KG1 (cell line): ENCODE results near the gene ZAR1L.

Source experiments
- DNase-seq: peaks from one replicate; lab custom pipeline; 2025; lab: John Stamatoyannopoulos, UW

ZAR1L gene

DNA sequence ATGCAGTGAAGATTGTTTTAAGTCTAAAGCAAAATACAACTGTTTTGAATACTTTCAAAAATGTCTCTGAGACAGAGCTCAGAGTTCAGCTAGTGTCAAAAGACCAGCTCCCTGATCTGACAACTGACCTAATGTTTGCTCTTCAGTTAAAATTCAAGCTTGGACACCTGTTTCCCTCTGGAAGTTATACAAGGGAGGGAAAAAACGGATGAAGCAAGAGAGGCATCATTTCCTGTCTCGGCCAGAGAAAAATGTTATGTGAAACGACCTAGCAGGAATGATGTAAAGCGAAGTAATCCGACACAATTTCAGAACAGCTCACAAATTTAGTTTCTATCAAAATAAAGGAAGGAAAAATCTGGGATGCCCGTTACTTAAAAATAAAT is 59.4 kb downstream of the ZAR1L start:
- DNase-seq = no peak

DNA sequence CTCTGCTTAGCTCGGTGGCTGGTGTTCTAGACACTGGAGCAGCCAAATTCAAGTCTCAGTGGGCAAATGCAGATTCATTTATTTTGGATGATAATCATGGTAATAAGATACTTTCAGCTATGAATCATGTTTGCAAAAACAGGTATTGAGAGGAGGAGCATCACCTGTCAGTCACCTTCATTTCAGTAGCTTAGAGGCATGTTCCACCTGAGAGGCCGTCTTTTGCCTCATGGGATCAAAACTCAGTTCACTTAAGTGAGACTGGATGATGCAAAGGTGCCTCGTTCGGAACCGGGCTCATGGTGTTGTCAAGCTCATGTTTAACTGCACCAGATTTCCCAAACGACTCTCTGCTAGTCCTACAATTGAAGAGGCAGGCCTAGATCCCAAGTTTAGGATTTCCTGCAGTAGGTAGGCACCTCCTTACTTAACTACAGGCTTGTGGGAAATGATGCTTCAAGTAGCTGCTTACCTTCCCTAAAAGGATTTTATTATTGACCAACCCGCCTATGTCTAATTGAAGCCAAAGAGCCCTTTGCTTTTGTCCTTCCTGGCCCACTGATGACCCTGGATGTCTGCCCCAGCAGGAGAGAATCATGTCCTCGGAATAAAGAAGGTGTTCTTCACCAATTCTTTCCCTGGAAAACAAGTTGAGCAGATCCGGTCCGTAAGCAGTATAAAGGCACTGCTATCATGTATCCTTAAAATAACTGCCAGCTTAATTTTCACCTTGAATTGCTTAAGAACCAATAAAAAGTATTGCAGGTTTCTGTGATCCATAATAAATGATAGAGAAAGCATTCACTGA is 60.0 kb downstream of the ZAR1L start:
- DNase-seq = no peak

DNA sequence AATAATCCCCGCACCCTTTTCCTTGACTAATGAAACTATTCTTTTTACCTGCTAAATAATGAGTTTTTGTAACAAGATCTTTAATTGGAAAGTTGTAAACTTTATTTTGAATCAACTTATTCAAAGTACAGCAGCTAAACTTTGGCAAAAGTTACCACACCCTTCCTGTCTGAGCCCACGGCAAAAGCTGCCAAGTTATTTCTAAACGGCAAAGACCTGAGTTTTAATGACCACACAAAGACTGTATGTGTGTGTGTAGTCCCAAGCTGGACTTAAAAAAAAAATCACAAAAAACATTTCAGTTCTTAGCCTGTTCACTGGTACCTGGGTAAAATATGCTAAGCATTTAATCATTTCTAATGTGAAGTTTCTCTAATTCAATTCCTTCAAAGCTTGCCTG is 60.7 kb downstream of the ZAR1L start:
- no peak for DNase-seq

DNA sequence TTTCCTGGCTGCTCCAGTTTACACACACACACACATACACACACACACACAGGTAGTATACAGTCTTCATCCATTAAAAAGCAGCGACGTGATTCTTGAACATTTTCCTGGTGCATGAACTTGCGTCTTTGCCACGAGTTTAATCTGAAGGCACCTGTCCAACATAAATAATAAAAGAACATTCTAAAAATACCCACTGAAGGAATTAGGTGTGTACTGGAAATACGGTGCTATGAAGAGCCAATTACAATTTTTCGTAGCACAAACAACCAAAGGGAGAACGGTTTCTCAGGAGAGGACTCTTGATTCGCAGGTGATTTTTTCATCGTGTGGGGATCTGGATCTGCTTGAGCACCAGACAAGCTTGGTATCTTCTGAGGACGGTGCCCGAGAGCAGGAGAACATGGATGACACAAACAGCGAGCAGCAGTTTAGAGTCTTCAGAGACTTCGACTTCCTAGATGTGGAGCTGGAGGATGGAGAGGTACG is 61.2 kb downstream of the ZAR1L start:
- no peak for DNase-seq
